PC-9 (cell line): ENCODE data around the gene LRRC4C. TPM values are rescaled to one million over a fixed set of nuclear protein-coding genes. Genes with fewer than 3 reads are reported as not detected.

Source experiments
- BruUV-seq: library from RNA; stranded (reverse); fragments of 400-500 nt; replicated peaks from 2 replicates; lab custom pipeline; 2021; lab: Mats Ljungman, UMichigan
- CTCF ChIA-PET: fragments of 300-600 bp; sonication (Branson Sonifier 250); formaldehyde crosslinking; loops from one replicate; lab custom pipeline; 2022; ENCODE audit warnings: antibody characterized with exemption; lab: Charles Lee
- POLR2A ChIA-PET: fragments of 300-600 bp; sonication (Branson Sonifier 250); formaldehyde crosslinking; loops from one replicate; lab custom pipeline; 2022; ENCODE audit warnings: antibody characterized with exemption; ENCODE audit not compliant: unreplicated experiment; lab: Charles Lee
- DNase-seq, 2 experiments: peaks; one replicate each; pipeline versions ENCODE4 v3.0.0 to v3.0.0-alpha.2; 2015 to 2022; ENCODE audit warnings: mixed read lengths in 1 of 2
- H2AFZ ChIP-seq: fragments of 200-600 bp; sonication (generic); 2 replicates; pipeline ENCODE4 v1.8.1; 2017; ENCODE audit warnings: antibody characterized with exemption
- H3F3A ChIP-seq: fragments of 200-600 bp; sonication (generic); 2 replicates; pipeline ENCODE4 v1.8.1; 2017; ENCODE audit warnings: antibody characterized with exemption, mild to moderate bottlenecking, low read depth; ENCODE audit not compliant: insufficient read depth
- H3K27ac ChIP-seq: fragments of 200-600 bp; sonication (generic); 2 replicates; pipeline ENCODE4 v1.6.1; 2016; ENCODE audit warnings: mixed run types
- H3K27me3 ChIP-seq: fragments of 200-600 bp; sonication (generic); 2 replicates; pipeline ENCODE4 v1.6.1; 2016; ENCODE audit warnings: low read depth, mixed run types; ENCODE audit not compliant: insufficient read depth
- H3K36me3 ChIP-seq: fragments of 200-600 bp; sonication (generic); 2 replicates; pipeline ENCODE4 v1.6.1; 2016; ENCODE audit warnings: low read depth, mixed run types
- H3K4me1 ChIP-seq: fragments of 200-600 bp; sonication (generic); replicated peaks from 2 replicates; pipeline ENCODE4 v1.6.1; 2016; ENCODE audit warnings: mixed run types; ENCODE audit not compliant: insufficient read depth
- H3K4me2 ChIP-seq: fragments of 200-600 bp; sonication (generic); 2 replicates; pipeline ENCODE4 v1.6.1; 2017; ENCODE audit warnings: mixed run types
- H3K4me3 ChIP-seq: fragments of 200-600 bp; sonication (generic); 2 replicates; pipeline ENCODE4 v1.6.1; 2016; ENCODE audit warnings: mixed run types
- H3K79me2 ChIP-seq: fragments of 200-600 bp; sonication (generic); 2 replicates; pipeline ENCODE4 v1.6.1; 2017; ENCODE audit warnings: low read depth, mixed run types
- H3K9me2 ChIP-seq: fragments of 200-600 bp; sonication (generic); 2 replicates; pipeline ENCODE4 v1.8.1; 2017; ENCODE audit warnings: mild to moderate bottlenecking; ENCODE audit not compliant: insufficient read depth
- H3K9me3 ChIP-seq: fragments of 200-600 bp; sonication (generic); 2 replicates; pipeline ENCODE4 v1.8.1; 2016; ENCODE audit warnings: low read depth; ENCODE audit not compliant: insufficient read depth
- H4K20me1 ChIP-seq: fragments of 200-600 bp; sonication (generic); 2 replicates; pipeline ENCODE4 v1.8.1; 2017; ENCODE audit not compliant: insufficient read depth
- CTCF ChIP-seq: fragments of 200-600 bp; sonication (generic); conservative IDR thresholded peaks from 2 replicates; pipeline ENCODE4 v1.6.1; 2017; ENCODE audit warnings: mixed run types, antibody characterized with exemption, mild to moderate bottlenecking, moderate library complexity
- EZH2 ChIP-seq: fragments of 200-600 bp; sonication (generic); IDR thresholded peaks from 2 replicates; pipeline ENCODE4 v1.8.0; 2017; ENCODE audit warnings: antibody characterized with exemption, low read depth
- intact Hi-C: fragments of 100-400 bp; cut with micrococcal nuclease; formaldehyde crosslinking; loops from one replicate; pipeline ENCODE4 v1.10.0; 2022; ENCODE audit not compliant: unreplicated experiment
- total RNA-seq: library from RNA; stranded (reverse); gene quantifications from 2 replicates; pipeline ENCODE4 v1.2.3, GENCODE V29; 2021

LRRC4C gene
- total RNA-seq, 1 experiment from 2014 or later, result not detected

GRCh38 chr11:41189701-41190436 lies 269.6 kb downstream of the LRRC4C start:
- intact Hi-C loops, result no loop called here

GRCh38 chr11:41177791-41178190 lies 281.7 kb downstream of the LRRC4C start:
- intact Hi-C loops, result no loop called here
- no peak for DNase-seq
- no peaks in the 10 kb centered on the region for H3K9me3 ChIP-seq
- H3K4me1 ChIP-seq, result no peaks in the 10 kb centered on the region
- H3K4me3 ChIP-seq, result no peak overlapping the region
- no peaks in the 10 kb centered on the region for H3K27me3 ChIP-seq
- ChIA-PET POLR2A (no interaction called here), CTCF (no interaction called here)
- H3K79me2 ChIP-seq, result no peaks in the 10 kb centered on the region
- no peak overlapping the region for H3K27ac ChIP-seq
- no peak for TF ChIP-seq EZH2
- TF ChIP-seq CTCF, result no peak
- no peaks in the 10 kb centered on the region for H4K20me1 ChIP-seq
- H3F3A ChIP-seq, result no peaks in the 10 kb centered on the region
- no peaks in the 10 kb centered on the region for H3K36me3 ChIP-seq
- H2AFZ ChIP-seq, result no peak overlapping the region
- no TSS peak for BruUV-seq
- no peak overlapping the region for H3K4me2 ChIP-seq
- no peaks in the 10 kb centered on the region for H3K9me2 ChIP-seq

More at GRCh38 chr11:41189701-41190436, 269.6 kb downstream of the LRRC4C start:
- DNase-seq, result no peak
- Histone ChIP-seq H3K79me2 (no peaks in the 10 kb centered on the region), H3K27me3 (no peaks in the 10 kb centered on the region), H3F3A (no peaks in the 10 kb centered on the region), H3K27ac (no peak overlapping the region), H2AFZ (no peak overlapping the region), H3K4me1 (no peaks in the 10 kb centered on the region), H3K4me3 (no peak overlapping the region), H3K9me2 (no peaks in the 10 kb centered on the region), H4K20me1 (no peaks in the 10 kb centered on the region), H3K9me3 (no peaks in the 10 kb centered on the region), H3K36me3 (no peaks in the 10 kb centered on the region), H3K4me2 (no peak overlapping the region)
- no TSS peak for BruUV-seq
- no peak for TF ChIP-seq EZH2
- no peak for TF ChIP-seq CTCF
- CTCF ChIA-PET, result no interaction called here
- POLR2A ChIA-PET, result no interaction called here

- CTCF ChIA-PET, result no interaction called here
Observed at GRCh38 chr11:41175304-41175972, 284.0 kb downstream of the LRRC4C start.

More at GRCh38 chr11:41175304-41175972, 284.0 kb downstream of the LRRC4C start:
- H4K20me1 ChIP-seq, result no peaks in the 10 kb centered on the region
- no peak for TF ChIP-seq CTCF
- TF ChIP-seq EZH2, result no peak
- no peaks in the 10 kb centered on the region for H3K27me3 ChIP-seq
- BruUV-seq, result no TSS peak
- H3K79me2 ChIP-seq, result no peaks in the 10 kb centered on the region
- no peak overlapping the region for H3K4me3 ChIP-seq
- intact Hi-C loops, result no loop called here
- H3K27ac ChIP-seq, result no peak overlapping the region
- H2AFZ ChIP-seq, result no peak overlapping the region
- no peak overlapping the region for H3K4me2 ChIP-seq
- no peaks in the 10 kb centered on the region for H3K9me2 ChIP-seq
- POLR2A ChIA-PET, result no interaction called here
- no peaks in the 10 kb centered on the region for H3K4me1 ChIP-seq
- no peaks in the 10 kb centered on the region for H3K9me3 ChIP-seq
- no peak for DNase-seq
- H3K36me3 ChIP-seq, result no peaks in the 10 kb centered on the region
- no peaks in the 10 kb centered on the region for H3F3A ChIP-seq
